Eye (tissue), 1 donor: ENCODE data around the gene ASF1B.
"Not testable (repeated sequence)": the region's sequence is repeated elsewhere in the genome, so short reads cannot be mapped to it uniquely, and the experiment has no call there.

Source experiments
- DNase-seq: peaks from one replicate; pipeline ENCODE4 v3.0.0-alpha.2; 2015

The ASF1B gene

DNA sequence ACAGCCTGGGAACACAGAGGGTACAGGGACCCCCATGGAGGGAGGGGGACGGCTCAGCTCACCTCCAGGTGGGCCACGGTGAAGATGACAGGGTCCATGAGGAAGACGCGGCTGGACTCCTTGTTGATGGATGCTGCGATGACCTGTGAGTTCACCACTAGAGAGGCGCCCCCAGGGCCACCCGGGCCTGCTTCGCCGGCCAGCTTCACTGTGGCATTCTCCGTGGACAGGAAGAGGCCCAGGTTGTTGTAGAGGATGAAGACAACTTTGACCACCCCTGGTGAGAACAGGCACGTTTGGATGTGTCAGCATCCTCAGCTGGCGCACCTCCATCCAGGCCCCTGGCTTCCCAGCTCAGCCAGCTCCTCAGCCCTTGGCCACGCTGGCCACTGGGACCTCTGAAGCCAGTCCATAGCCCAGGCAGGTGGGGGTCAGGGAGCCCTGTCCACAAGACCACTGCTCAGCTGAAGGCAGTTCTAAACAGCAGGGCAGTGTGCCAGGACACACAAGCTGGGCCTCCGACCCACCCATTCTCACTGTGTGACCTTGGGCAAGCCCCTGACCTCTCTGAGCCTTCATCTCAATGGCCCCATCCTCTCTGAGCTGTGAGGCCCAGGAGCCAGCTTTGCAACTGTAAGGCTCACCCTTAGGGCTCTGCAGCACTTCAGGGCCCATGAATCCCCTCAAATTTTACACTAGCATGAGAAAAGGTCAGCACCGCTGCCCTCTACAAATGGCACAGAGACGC, 22.1 kb upstream of the ASF1B start:
- DNase-seq = no peak

DNA sequence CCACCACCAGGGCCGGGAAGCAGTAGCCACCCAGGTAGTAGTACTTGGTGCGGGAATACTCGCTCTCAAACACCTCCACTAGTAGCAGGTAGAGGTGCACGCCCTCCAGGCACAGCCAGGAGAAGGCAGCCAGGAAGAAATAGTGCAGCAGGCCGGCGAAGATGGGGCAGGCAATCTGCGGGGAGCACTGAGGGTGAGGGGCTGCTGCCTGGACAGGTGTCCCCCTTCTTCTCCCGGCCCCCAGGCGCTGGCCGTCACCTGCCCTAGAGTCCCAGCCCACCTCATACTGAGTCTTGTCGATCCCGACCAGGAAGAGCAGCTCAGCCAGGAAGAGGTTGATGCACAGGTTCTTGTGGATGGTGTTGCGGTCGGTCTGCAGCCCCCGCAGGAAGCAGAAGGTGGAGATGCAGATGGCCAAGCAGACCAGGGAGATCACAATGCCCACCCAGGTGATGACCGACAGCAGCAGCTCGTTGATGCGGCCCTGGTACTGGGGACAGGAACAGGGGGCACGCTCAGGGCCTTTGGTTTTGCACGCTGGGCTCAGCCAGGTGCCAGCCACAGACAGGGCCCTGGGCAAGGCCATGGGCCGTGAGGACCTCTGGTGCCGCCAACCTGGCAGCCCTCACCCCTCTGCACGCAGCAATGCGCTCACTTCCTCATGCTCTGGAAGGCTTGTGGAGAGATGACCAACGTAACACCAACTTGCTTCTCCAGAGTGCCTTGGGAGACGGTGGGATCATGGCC, 20.8 kb upstream of the ASF1B start:
- DNase-seq = no peak

DNA sequence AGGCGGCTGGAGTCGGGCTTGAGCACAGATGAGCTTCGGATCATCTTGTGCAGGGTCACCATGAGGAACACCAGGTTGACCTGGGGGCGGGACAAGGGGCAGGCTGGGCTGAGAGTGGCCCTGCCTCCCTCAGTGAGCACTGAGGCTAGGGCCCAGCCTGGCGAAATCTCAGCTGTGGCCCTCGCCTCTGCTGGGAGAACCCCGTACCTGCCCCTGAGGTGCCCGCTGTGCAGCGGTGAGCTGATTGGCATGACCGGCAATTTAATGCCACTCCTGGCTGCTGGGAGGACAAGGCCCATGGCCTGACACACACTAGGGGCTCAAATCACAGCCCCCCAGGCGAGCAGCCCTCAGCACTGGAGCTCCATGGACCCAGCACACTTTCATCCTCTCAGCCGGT, 19.7 kb upstream of the ASF1B start:
- DNase-seq = no peak

DNA sequence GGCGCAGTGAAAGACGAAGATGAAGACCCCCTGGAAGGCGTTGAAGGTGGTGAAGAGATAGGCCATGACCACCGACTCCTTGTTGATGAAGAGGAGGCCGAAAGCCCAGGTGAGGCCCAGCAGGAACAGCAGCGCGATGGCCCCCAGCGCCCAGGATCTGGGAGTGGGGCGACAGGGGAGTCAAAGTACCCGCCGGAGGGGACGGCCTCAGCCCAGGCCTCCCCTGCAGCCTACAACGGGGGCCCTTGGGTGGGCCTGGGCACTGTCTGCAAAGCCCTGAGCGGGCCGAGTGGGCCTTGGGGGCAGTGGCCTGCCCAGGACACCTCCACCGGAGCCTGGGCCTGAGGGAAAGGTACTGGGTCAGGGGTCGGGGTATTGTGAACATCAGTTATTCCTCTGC, 19.0 kb upstream of the ASF1B start:
- no peak for DNase-seq

DNA sequence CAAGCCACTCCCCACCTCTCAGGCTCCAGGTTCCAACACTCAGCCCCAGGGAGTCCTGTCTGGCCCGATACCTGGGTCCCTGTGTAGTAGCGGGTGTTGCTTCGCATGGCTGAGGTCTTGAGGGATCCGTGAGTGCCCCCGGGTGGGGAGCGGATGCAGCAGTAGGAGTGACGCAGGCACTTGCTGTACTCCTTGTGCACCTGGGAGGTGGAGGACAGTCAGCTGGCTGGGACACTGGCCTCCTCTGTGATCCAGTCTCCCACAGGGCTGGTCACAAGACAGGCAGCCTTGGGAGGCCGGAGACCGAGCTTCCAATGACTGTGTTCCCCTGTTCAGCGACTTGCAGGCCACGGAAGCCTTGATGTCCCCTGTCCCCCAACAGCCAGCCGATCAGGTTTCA, 16.3 kb upstream of the ASF1B start:
- DNase-seq = no peak

DNA sequence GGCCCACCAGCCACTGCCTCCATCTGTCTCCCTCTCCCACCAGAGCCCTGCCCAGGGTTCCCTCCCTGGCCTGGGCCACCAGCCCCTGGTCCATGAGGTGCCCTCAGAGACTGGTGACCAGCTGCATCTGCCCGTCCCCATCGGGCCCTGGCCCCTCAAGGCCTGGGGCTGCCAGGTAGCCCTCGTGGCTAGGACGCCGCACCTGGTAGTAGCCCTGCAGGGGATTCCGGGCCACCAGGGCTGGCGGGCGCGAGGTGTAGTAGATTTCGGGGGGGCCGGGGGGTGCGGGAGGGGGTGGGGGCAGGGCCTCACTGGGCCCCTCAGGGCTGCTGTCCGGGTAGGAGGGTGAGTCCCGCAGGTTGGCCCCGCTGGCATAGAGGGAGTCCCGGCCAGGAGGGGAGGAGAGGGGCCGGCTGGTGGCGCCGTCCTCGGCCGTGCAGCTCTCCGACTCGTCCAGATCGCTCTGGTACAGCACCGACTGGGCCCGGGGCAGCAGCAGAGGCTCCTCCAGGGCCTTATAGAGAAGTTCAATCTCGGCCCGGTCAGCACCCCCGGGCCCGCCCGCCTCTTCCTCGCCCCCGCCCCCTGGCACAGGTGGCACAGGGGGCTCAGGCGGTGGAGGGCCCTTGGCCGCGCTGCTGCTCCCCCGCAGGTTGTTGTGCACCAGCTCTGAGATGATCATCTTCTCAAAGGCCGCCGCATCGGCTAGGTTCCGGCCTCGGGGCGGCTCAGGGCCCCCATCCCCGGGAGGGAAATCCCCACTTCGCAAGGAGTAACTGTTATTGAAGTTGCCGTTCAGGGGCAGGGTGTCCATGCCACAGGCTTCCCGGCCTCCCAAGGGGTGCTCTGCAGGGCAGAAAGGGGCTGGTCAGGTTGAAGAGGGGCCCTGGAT, 14.6 kb upstream of the ASF1B start:
- no peak for DNase-seq

DNA sequence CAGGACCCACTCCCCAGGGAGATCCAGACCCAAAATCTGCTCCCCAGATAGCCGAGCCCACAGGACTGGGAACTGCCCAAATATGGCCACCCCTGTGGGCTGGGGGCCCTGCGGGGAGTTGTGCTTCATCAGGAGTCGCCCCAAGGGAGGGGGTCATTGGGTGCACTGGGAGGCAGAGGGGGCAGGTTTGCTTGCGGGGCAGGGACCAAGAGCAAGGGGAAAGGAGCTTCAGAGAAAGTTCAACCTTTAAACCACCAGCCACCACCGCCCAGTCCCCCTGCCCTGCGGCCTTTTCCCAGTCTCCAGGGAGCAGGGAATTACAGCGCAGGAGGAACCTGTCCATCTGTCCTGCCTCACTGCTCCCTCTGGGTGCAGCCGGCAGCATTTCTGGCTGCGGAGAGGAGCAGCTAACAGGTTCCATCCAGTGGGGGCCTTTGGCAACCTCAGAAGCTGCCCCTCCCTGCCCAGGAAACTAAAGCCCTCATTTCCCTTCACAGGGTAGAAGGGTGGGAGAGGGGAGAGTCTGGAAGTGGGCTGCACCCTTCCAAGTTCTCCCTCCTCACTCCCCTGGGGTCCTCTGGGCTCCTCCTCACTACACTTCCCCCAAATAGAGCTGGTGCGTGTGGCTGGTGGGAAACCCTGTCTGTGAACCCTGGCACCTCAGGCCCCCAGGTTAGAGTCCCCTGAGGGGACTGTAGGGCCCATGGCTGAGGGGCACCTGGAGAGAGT, 13.8 kb upstream of the ASF1B start:
- DNase-seq = no peak

- peak; percentile 66 for DNase-seq
Observed at GRCh38 chr19:14149509-14149994, 13.2 kb upstream of the ASF1B start.

- DNase-seq = no peak
Observed at GRCh38 chr19:14148751-14149410, 12.5 kb upstream of the ASF1B start.

- DNase-seq = peak; percentile 85
Observed at GRCh38 chr19:14147797-14148605, 11.6 kb upstream of the ASF1B start.

- DNase-seq = no peak
Observed at GRCh38 chr19:14146789-14147216, 10.4 kb upstream of the ASF1B start.

DNA sequence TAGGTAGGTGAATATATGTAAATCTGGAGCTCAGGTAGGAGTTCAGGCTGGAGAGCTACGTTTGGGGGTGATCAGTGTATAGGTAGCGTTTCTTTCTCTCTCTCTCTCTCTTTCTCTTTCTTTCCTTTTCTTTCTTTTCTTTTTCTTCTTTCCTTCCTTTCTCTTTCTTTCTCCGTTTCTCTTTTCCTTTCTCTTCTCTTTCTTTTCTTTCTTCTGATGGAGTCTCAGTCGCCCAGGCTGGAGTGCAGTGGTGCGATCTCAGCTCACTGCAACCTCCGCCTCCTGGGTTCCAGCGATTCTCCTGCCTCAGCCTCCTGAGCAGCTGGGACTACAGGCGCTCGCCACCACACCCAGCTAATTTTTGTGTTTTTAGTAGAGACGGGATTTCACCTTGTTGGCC, 9.8 kb upstream of the ASF1B start:
- not testable (repeated sequence) for DNase-seq

GRCh38 chr19:14145381-14145780, 9.0 kb upstream of the ASF1B start:
- DNase-seq = no peak

GRCh38 chr19:14142262-14143190, 6.1 kb upstream of the ASF1B start:
- no peak for DNase-seq

- DNase-seq = no peak
Observed at GRCh38 chr19:14141041-14141440, 4.7 kb upstream of the ASF1B start.

DNA sequence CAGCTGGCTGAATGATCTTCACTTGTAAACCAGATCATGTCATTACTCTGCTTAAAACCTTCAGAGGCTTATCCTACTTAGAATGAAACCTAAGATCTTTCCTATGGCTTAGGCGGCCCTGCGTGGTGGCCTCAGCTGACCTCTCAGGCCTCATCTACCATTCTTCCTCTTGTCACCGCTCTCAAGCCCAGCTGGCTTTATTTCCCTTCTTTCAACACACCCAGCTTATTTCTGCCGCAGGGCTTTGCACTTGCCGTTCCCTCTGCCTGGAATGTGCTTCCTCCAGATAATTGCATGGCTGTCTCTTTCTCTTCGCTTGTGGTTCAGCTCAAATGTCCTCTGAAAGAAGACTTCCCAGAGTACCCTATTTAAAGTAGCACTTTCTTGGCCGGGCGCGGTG, 3.6 kb upstream of the ASF1B start:
- peak; percentile 43 for DNase-seq

- no peak for DNase-seq
Observed at GRCh38 chr19:14138576-14139265, 2.3 kb upstream of the ASF1B start.

DNA sequence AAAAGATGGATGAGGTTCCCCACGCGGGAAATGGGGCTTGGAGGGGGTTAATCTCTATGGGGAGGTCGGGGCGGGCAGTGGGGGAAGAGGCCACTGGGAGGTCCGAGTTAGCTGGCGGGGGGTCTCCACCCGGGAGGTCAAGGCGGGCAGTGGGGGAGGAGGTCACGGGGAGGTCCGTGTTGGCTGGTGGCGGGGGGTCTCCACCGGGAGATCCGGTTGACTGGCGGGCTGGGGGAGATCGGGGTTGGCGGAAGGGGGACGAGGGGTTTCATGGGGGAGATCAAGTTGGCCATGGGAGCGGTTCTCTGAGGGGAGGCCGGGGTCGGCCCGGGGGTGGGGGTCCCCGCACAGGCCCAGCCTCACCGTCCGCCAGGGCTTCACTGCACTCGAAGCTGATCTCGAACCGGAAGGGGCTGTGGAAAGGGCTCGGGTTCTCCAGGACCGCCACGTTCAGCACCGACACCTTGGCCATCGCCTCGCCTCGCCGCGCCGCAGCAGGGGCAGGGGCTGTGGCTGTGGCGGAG, 342 bp downstream of the ASF1B start:
- no peak for DNase-seq

DNA sequence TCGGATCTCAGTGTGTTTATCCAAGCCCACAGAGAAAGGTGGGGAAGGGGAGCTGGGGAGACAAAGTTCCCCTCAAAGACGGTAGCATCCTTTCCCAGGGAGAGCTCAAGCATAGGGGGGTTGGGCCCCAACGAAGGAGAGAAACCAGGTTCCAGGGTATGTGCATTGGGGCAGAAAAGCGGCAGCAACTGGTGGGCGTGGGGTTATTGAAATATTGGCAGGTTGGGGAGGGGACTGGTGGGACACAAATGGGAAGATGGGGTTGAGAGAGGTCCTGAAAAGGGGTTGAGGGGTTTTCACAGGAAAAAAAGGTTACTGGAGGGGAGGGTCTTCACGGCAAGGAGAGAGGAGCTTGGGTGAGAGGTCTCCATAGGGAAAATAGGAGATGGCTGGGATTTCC, 1.0 kb downstream of the ASF1B start:
- no peak for DNase-seq
